KMS-11 (cell line): Measurements from ENCODE around the gene CBR3.

Experiments used
- H2AFZ ChIP-seq: fragments of 200-600 bp; sonication (generic); 2 replicates; pipeline ENCODE4 v1.6.1; 2016; ENCODE audit warnings: antibody characterized with exemption, mixed run types, low read depth
- H3K27ac ChIP-seq: fragments of 200-600 bp; sonication (generic); 2 replicates; pipeline ENCODE4 v1.6.1; 2016; ENCODE audit warnings: mild to moderate bottlenecking, mixed run types
- H3K27me3 ChIP-seq: fragments of 200-600 bp; sonication (generic); 2 replicates; pipeline ENCODE4 v1.6.1; 2017; ENCODE audit warnings: mild to moderate bottlenecking, low read depth, mixed run types, moderate library complexity; ENCODE audit not compliant: insufficient read depth
- H3K36me3 ChIP-seq: fragments of 200-600 bp; sonication (generic); 2 replicates; pipeline ENCODE4 v1.6.1; 2017; ENCODE audit warnings: mild to moderate bottlenecking, mixed run types; ENCODE audit not compliant: insufficient read depth
- H3K4me1 ChIP-seq: fragments of 200-600 bp; sonication (generic); 2 replicates; pipeline ENCODE4 v1.6.1; 2016; ENCODE audit warnings: mild to moderate bottlenecking, low read depth, mixed run types; ENCODE audit not compliant: poor library complexity, severe bottlenecking
- H3K4me2 ChIP-seq: fragments of 200-600 bp; sonication (generic); 2 replicates; pipeline ENCODE4 v1.7.0; 2016; ENCODE audit warnings: mild to moderate bottlenecking, mixed run types
- H3K4me3 ChIP-seq: fragments of 200-600 bp; sonication (generic); IDR thresholded peaks from 2 replicates; pipeline ENCODE4 v1.6.1; 2017; ENCODE audit warnings: low read depth, low read length, mixed read lengths; ENCODE audit not compliant: insufficient read depth
- H3K79me2 ChIP-seq: fragments of 200-600 bp; sonication (generic); 2 replicates; pipeline ENCODE4 v1.6.1; 2016; ENCODE audit warnings: low read depth, mixed run types; ENCODE audit not compliant: insufficient read depth
- H3K9ac ChIP-seq: fragments of 200-600 bp; sonication (generic); 2 replicates; pipeline ENCODE4 v1.6.1; 2016; ENCODE audit warnings: mild to moderate bottlenecking, mixed run types
- H4K20me1 ChIP-seq: fragments of 200-600 bp; sonication (generic); 2 replicates; pipeline ENCODE4 v1.6.1; 2016; ENCODE audit warnings: mild to moderate bottlenecking, mixed run types; ENCODE audit not compliant: insufficient read depth
- TF ChIP-seq, protein P1 (sequence below): fragments of 200-600 bp; sonication (generic); conservative IDR thresholded peaks from 2 replicates; pipeline ENCODE4 v1.6.1; 2017; ENCODE audit warnings: low read depth, mild to moderate bottlenecking, antibody characterized with exemption, low read length, moderate library complexity, mixed read lengths

Gene CBR3

GRCh38 chr21:36194024-36194423 is 59.1 kb downstream of the CBR3 start:
- TF ChIP-seq, protein P1, sequence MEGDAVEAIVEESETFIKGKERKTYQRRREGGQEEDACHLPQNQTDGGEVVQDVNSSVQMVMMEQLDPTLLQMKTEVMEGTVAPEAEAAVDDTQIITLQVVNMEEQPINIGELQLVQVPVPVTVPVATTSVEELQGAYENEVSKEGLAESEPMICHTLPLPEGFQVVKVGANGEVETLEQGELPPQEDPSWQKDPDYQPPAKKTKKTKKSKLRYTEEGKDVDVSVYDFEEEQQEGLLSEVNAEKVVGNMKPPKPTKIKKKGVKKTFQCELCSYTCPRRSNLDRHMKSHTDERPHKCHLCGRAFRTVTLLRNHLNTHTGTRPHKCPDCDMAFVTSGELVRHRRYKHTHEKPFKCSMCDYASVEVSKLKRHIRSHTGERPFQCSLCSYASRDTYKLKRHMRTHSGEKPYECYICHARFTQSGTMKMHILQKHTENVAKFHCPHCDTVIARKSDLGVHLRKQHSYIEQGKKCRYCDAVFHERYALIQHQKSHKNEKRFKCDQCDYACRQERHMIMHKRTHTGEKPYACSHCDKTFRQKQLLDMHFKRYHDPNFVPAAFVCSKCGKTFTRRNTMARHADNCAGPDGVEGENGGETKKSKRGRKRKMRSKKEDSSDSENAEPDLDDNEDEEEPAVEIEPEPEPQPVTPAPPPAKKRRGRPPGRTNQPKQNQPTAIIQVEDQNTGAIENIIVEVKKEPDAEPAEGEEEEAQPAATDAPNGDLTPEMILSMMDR = no peak

DNA sequence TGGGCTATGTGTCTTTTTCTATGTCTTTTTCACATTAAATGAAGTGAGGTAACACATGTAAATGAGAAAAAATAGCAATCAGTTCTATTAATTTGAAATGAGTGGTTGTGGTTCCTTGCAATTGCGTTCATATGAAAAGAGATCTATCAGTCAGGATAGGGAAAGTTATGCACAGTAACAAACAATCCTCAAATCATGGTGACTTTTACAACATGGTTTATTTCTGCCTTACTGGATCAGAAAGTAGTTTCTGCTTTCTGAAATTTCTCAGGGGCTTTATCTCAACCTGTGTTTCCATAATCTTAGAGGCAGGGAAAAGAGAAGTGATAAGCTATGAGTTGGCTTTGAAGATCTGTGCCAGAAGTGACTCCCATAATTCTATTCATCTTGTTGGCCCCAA is 60.7 kb downstream of the CBR3 start:
- no peak overlapping the region for H2AFZ ChIP-seq
- H3K4me1 ChIP-seq = no peaks in the 10 kb centered on the region
- H3K27me3 ChIP-seq = no peaks in the 10 kb centered on the region
- H4K20me1 ChIP-seq = no peaks in the 10 kb centered on the region
- no peaks in the 10 kb centered on the region for H3K79me2 ChIP-seq
- H3K4me3 ChIP-seq = no peak overlapping the region
- H3K9ac ChIP-seq = no peak overlapping the region
- no peak overlapping the region for H3K4me2 ChIP-seq
- H3K36me3 ChIP-seq = no peaks in the 10 kb centered on the region
- no peak overlapping the region for H3K27ac ChIP-seq
- TF ChIP-seq, protein P1 = no peak

More at GRCh38 chr21:36194024-36194423, 59.1 kb downstream of the CBR3 start:
- Histone ChIP-seq H3K4me1 (no peaks in the 10 kb centered on the region), H3K27ac (no peak overlapping the region), H3K79me2 (no peaks in the 10 kb centered on the region), H3K27me3 (no peaks in the 10 kb centered on the region), H3K4me2 (no peak overlapping the region), H2AFZ (no peak overlapping the region), H3K4me3 (no peak overlapping the region), H4K20me1 (no peaks in the 10 kb centered on the region), H3K9ac (no peak overlapping the region), H3K36me3 (no peaks in the 10 kb centered on the region)
